Testis (tissue), 2 donors: ENCODE results near the gene PLEKHN1.

Experiments used
- CTCF ChIP-seq, 3 experiments: fragments of 450-650 bp in 2 of 3; fragments of 200-600 bp in 1 of 3; sonication (generic) in 1 of 3; IDR thresholded peaks; one replicate each; pipeline ENCODE4 v1.5.1; 2016 to 2019; ENCODE audit warnings: antibody characterized with exemption in 3 of 3, mild to moderate bottlenecking in 2 of 3, moderate library complexity in 1 of 3
- POLR2A ChIP-seq: fragments of 450-650 bp; IDR thresholded peaks from one replicate; pipeline ENCODE4 v1.6.1; 2017; ENCODE audit warnings: antibody characterized with exemption, mild to moderate bottlenecking, moderate library complexity

DNA sequence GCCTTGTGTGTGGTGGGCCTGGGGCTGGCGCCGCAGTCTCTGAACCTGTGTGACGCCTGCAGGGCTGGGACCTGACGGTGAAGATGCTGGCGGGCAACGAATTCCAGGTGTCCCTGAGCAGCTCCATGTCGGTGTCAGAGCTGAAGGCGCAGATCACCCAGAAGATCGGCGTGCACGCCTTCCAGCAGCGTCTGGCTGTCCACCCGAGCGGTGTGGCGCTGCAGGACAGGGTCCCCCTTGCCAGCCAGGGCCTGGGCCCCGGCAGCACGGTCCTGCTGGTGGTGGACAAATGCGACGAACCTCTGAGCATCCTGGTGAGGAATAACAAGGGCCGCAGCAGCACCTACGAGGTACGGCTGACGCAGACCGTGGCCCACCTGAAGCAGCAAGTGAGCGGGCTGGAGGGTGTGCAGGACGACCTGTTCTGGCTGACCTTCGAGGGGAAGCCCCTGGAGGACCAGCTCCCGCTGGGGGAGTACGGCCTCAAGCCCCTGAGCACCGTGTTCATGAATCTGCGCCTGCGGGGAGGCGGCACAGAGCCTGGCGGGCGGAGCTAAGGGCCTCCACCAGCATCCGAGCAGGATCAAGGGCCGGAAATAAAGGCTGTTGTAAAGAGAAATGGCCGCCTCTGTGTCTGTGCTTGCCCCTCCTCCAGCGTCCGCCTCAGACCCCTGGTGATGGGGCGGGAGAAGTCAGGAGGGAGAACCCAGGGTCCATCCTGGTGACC lies 47.8 kb downstream of the PLEKHN1 start:
- TF ChIP-seq CTCF (IDR thresholded peaks at IDR 0.05) (no peak), POLR2A (no peak)
